ENCODE data around the gene ZBTB18. TPM values are rescaled to one million over a fixed set of nuclear protein-coding genes. Genes with fewer than 3 reads are reported as not detected.

Gene ZBTB18
- total RNA-seq, 4 donors from 2014 or later: 6.7 to 14.7 (median 11.8) TPM

GRCh38 chr1:244089561-244089960 is 38.5 kb downstream of the ZBTB18 start:
- Histone ChIP-seq H3K27ac (no peak overlapping the region), H3K36me3 (no peaks in the 10 kb centered on the region), H3K9me3 (no peaks in the 10 kb centered on the region), H3K4me1 (no peaks in the 10 kb centered on the region), H3K4me3 (no peak overlapping the region), H3K27me3 (no peaks in the 10 kb centered on the region)
- 77% methylated on average over 8 of the region's 8 CpGs for WGBS
- TF ChIP-seq POLR2A (IDR thresholded peaks at IDR 0.05) (no peak), EP300 (IDR thresholded peaks at IDR 0.05) (no peak), CTCF (IDR thresholded peaks at IDR 0.05) (no peak), POLR2AphosphoS5 (IDR thresholded peaks at IDR 0.05) (no peak)
- no peak for DNase-seq (ENCODE audit: low spot score in 2 of 2)

- Histone ChIP-seq H3K27me3 (no peaks in the 10 kb centered on the region), H3K4me3 (no peak overlapping the region), H3K9me3 (no peaks in the 10 kb centered on the region), H3K36me3 (no peaks in the 10 kb centered on the region), H3K4me1 (no peaks in the 10 kb centered on the region), H3K27ac (no peak overlapping the region)
- WGBS: 91% methylated on average over 3 of the region's 3 CpGs
- DNase-seq (ENCODE audit: low spot score in 2 of 2): no peak
- no peak for TF ChIP-seq CTCF (IDR thresholded peaks at IDR 0.05)
- TF ChIP-seq POLR2A (IDR thresholded peaks at IDR 0.05): no peak
- no peak for TF ChIP-seq POLR2AphosphoS5 (IDR thresholded peaks at IDR 0.05)
- TF ChIP-seq EP300 (IDR thresholded peaks at IDR 0.05): no peak
These were observed 39.6 kb downstream of the ZBTB18 start for GRCh38 chr1:244090645-244091044.

- WGBS: 21% methylated on average over 6 of the region's 6 CpGs
- no peak overlapping the region for H3K4me3 ChIP-seq
- H3K4me1 ChIP-seq: no peaks in the 10 kb centered on the region
- H3K36me3 ChIP-seq: no peaks in the 10 kb centered on the region
- TF ChIP-seq POLR2AphosphoS5 (IDR thresholded peaks at IDR 0.05) (no peak), CTCF (IDR thresholded peaks at IDR 0.05) (no peak), EP300 (IDR thresholded peaks at IDR 0.05) (no peak), POLR2A (IDR thresholded peaks at IDR 0.05) (no peak)
- no peak overlapping the region for H3K27ac ChIP-seq
- DNase-seq (ENCODE audit: low spot score in 2 of 2): no peak
- no peaks in the 10 kb centered on the region for H3K9me3 ChIP-seq
- peaks cover 7% of the 10 kb centered on the region for H3K27me3 ChIP-seq
These were observed 41.3 kb downstream of the ZBTB18 start for GRCh38 chr1:244092293-244092963.

- H3K36me3 ChIP-seq: no peaks in the 10 kb centered on the region
- no peak overlapping the region for H3K27ac ChIP-seq
- TF ChIP-seq EP300 (IDR thresholded peaks at IDR 0.05) (no peak), POLR2AphosphoS5 (IDR thresholded peaks at IDR 0.05) (no peak), CTCF (IDR thresholded peaks at IDR 0.05) (no peak), POLR2A (IDR thresholded peaks at IDR 0.05) (no peak)
These were observed 42.0 kb downstream of the ZBTB18 start for GRCh38 chr1:244092964-244093638.

GRCh38 chr1:244094880-244095528 is 43.9 kb downstream of the ZBTB18 start:
- 89% methylated on average over 9 of the region's 9 CpGs for WGBS
- Histone ChIP-seq H3K27ac (no peak overlapping the region), H3K27me3 (peaks cover 26% of the 10 kb centered on the region), H3K9me3 (no peaks in the 10 kb centered on the region), H3K4me1 (no peaks in the 10 kb centered on the region), H3K4me3 (no peak overlapping the region), H3K36me3 (no peaks in the 10 kb centered on the region)
- DNase-seq (ENCODE audit: low spot score in 2 of 2): no peak
- TF ChIP-seq EP300 (IDR thresholded peaks at IDR 0.05): no peak
- no peak for TF ChIP-seq POLR2A (IDR thresholded peaks at IDR 0.05)
- no peak for TF ChIP-seq CTCF (IDR thresholded peaks at IDR 0.05)
- no peak for TF ChIP-seq POLR2AphosphoS5 (IDR thresholded peaks at IDR 0.05)

More at GRCh38 chr1:244092964-244093638, 42.0 kb downstream of the ZBTB18 start:
- Histone ChIP-seq H3K4me3 (no peak overlapping the region), H3K9me3 (no peaks in the 10 kb centered on the region), H3K27me3 (peaks cover 7% of the 10 kb centered on the region), H3K4me1 (no peaks in the 10 kb centered on the region)
- 70% methylated on average over 11 of the region's 11 CpGs for WGBS
- no peak for DNase-seq (ENCODE audit: low spot score in 2 of 2)
